Fibroblast of skin of left biceps (primary cell): ENCODE data around the gene NAA10.

Experiments
- DNase-seq, 2 experiments: peaks; one replicate each; pipeline ENCODE4 v3.0.0-alpha.2; 2013; ENCODE audit warnings: low read depth in 2 of 2

The NAA10 gene

GRCh38 chrX:153966841-153967535, 32.2 kb upstream of the NAA10 start:
- DNase-seq: no peak

GRCh38 chrX:153966283-153966688, 31.4 kb upstream of the NAA10 start:
- DNase-seq: no peak

- DNase-seq: no peak
Observed at GRCh38 chrX:153965406-153965805, 30.6 kb upstream of the NAA10 start.

GRCh38 chrX:153964105-153964504, 29.3 kb upstream of the NAA10 start:
- no peak for DNase-seq

GRCh38 chrX:153963546-153963945, 28.7 kb upstream of the NAA10 start:
- no peak for DNase-seq

GRCh38 chrX:153961292-153961691, 26.5 kb upstream of the NAA10 start:
- no peak for DNase-seq

- no peak for DNase-seq
Observed at GRCh38 chrX:153960786-153961185, 25.9 kb upstream of the NAA10 start.

- DNase-seq: no peak
Observed at GRCh38 chrX:153960077-153960476, 25.2 kb upstream of the NAA10 start.

GRCh38 chrX:153959649-153960048, 24.8 kb upstream of the NAA10 start:
- no peak for DNase-seq

- DNase-seq: no peak
Observed at GRCh38 chrX:153958605-153959004, 23.8 kb upstream of the NAA10 start.

GRCh38 chrX:153957224-153957623, 22.4 kb upstream of the NAA10 start:
- no peak for DNase-seq

- no peak for DNase-seq
Observed at GRCh38 chrX:153956044-153956907, 21.4 kb upstream of the NAA10 start.

- DNase-seq: no peak
Observed at GRCh38 chrX:153955228-153955732, 20.4 kb upstream of the NAA10 start.

- DNase-seq: no peak
Observed at GRCh38 chrX:153954558-153955227, 19.9 kb upstream of the NAA10 start.

- DNase-seq: no peak
Observed at GRCh38 chrX:153953892-153954557, 19.2 kb upstream of the NAA10 start.

GRCh38 chrX:153953342-153953830, 18.5 kb upstream of the NAA10 start:
- no peak for DNase-seq

- no peak for DNase-seq
Observed at GRCh38 chrX:153952373-153953026, 17.7 kb upstream of the NAA10 start.

GRCh38 chrX:153951683-153952372, 17.0 kb upstream of the NAA10 start:
- DNase-seq: no peak

GRCh38 chrX:153950127-153950526, 15.3 kb upstream of the NAA10 start:
- no peak for DNase-seq
